CD4-positive, CD25-positive, alpha-beta regulatory T cell (primary cell): ENCODE measurements around the gene GPR39. TPM values are rescaled to one million over a fixed set of nuclear protein-coding genes. Genes with fewer than 3 reads are reported as not detected.

ENCODE experiments used
- ATAC-seq, 2 donors: fragments of 150-1000 bp; cut with Tn5 transposase; one replicate each; pipeline ENCODE4 v1.10.0; 2021; ENCODE audit warnings: low read depth in 2 of 2, moderate number of reproducible peaks in 2 of 2, moderate library complexity in 1 of 2
- DNase-seq, 3 donors: peaks; one replicate each; pipeline versions ENCODE4 v3.0.0 to v3.0.0-alpha.2; 2012 to 2022; ENCODE audit warnings: mixed read lengths in 1 of 3
- H3K27ac ChIP-seq: one replicate; pipeline ENCODE4 v1.7.0; 2013; ENCODE audit warnings: mild to moderate bottlenecking, low read length; ENCODE audit not compliant: insufficient read depth, poor library complexity, severe bottlenecking
- H3K27me3 ChIP-seq: one replicate; pipeline ENCODE4 v1.7.0; 2013; ENCODE audit warnings: low read length; ENCODE audit not compliant: control insufficient read depth, insufficient read depth
- H3K36me3 ChIP-seq: one replicate; pipeline ENCODE4 v1.7.0; 2013; ENCODE audit warnings: mild to moderate bottlenecking, low read length, moderate library complexity; ENCODE audit not compliant: control insufficient read depth, insufficient read depth
- H3K4me1 ChIP-seq: 2 replicates; pipeline ENCODE4 v1.7.0; 2013; ENCODE audit warnings: mild to moderate bottlenecking, low read length; ENCODE audit not compliant: insufficient read depth, control insufficient read depth, poor library complexity, severe bottlenecking
- H3K4me3 ChIP-seq: one replicate; pipeline ENCODE4 v1.7.0; 2013; ENCODE audit warnings: low read depth, mild to moderate bottlenecking, low read length, moderate library complexity
- H3K9me3 ChIP-seq, 2 experiments: 1 replicate in 1 of 2; 2 replicates in 1 of 2; pipeline ENCODE4 v1.7.0; 2013; ENCODE audit warnings: low read length in 2 of 2, mild to moderate bottlenecking in 1 of 2, moderate library complexity in 1 of 2; ENCODE audit not compliant: control insufficient read depth in 2 of 2
- H3K27ac Mint-ChIP-seq, 3 donors: one replicate each; pipeline ENCODE4 v1.8.0; 2020 to 2022; ENCODE audit warnings: mild to moderate bottlenecking in 3 of 3, mixed read lengths in 3 of 3, moderate library complexity in 2 of 3
- H3K27me3 Mint-ChIP-seq: one replicate; pipeline ENCODE4 v1.8.0; 2022; ENCODE audit warnings: mild to moderate bottlenecking, mixed read lengths
- H3K36me3 Mint-ChIP-seq: one replicate; pipeline ENCODE4 v1.8.0; 2020; ENCODE audit warnings: mixed read lengths
- H3K4me1 Mint-ChIP-seq, 4 donors: one replicate each; pipeline ENCODE4 v1.8.0; 2020 to 2022; ENCODE audit warnings: mixed read lengths in 4 of 4, mild to moderate bottlenecking in 1 of 4
- H3K4me3 Mint-ChIP-seq, 4 donors: one replicate each; pipeline ENCODE4 v1.8.0; 2020 to 2022; ENCODE audit warnings: mild to moderate bottlenecking in 4 of 4, mixed read lengths in 4 of 4, moderate library complexity in 3 of 4
- H3K9me3 Mint-ChIP-seq, 7 donors: one replicate each; pipeline ENCODE4 v1.8.0; 2020 to 2022; ENCODE audit warnings: mixed read lengths in 7 of 7, mild to moderate bottlenecking in 3 of 7, moderate library complexity in 2 of 7
- polyA plus RNA-seq, 4 donors: library from polyadenylated mRNA; unstranded; fragments of 300-500 nt; fragmentation: Illumina TruSeq; gene quantifications; one replicate each; pipeline ENCODE4 v1.2.3, GENCODE V29; 2021
- total RNA-seq: library from RNA; stranded (reverse); gene quantifications from one replicate; pipeline ENCODE4 v1.2.3, GENCODE V29; 2022

GPR39 gene
- total and polyA plus RNA-seq, 5 donors from 2014 or later, result not detected

DNA sequence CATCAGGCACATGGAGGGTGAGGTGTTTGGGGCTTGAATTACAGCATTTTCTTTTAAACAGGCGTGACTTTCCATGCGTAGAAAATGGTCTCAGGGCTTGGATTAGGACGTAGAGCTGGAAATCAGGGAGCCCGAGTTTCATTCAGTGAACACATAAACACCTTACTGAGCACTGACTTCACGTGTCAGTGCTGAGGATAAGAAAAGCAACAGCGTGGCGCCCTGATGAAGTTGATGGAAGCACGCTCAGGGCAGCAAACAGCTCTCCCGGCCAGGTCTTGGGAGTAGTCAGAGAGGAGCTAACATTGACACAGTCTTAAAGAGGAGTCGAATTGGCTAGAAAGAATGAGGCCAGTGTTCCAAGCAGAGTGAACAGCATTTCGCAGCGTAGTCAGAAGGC, 142.7 kb downstream of the GPR39 start:
- H3K4me3 Mint-ChIP-seq, result no peak overlapping the region
- H3K36me3 Mint-ChIP-seq, result no peaks in the 10 kb centered on the region
- Histone ChIP-seq H3K9me3 (no peaks in the 10 kb centered on the region), H3K27me3 (no peaks in the 10 kb centered on the region), H3K4me3 (no peak overlapping the region), H3K36me3 (no peaks in the 10 kb centered on the region), H3K27ac (no peak overlapping the region), H3K4me1 (no peaks in the 10 kb centered on the region)
- H3K27ac Mint-ChIP-seq, result no peak overlapping the region
- H3K4me1 Mint-ChIP-seq, result no peaks in the 10 kb centered on the region
- ATAC-seq (no peak), DNase-seq (no peak)
- H3K9me3 Mint-ChIP-seq, result peaks cover 0 to 4% (median 1%) of the 10 kb centered on the region in 7 donors
- H3K27me3 Mint-ChIP-seq, result peaks cover 4% of the 10 kb centered on the region

GRCh38 chr2:132559921-132560320, 143.3 kb downstream of the GPR39 start:
- peaks cover 4% of the 10 kb centered on the region for H3K27me3 Mint-ChIP-seq
- H3K27ac Mint-ChIP-seq, result no peak overlapping the region
- ATAC-seq (no peak), DNase-seq (no peak)
- H3K4me3 Mint-ChIP-seq, result no peak overlapping the region
- Histone ChIP-seq H3K27me3 (no peaks in the 10 kb centered on the region), H3K4me3 (no peak overlapping the region), H3K4me1 (no peaks in the 10 kb centered on the region), H3K27ac (no peak overlapping the region), H3K36me3 (no peaks in the 10 kb centered on the region), H3K9me3 (no peaks in the 10 kb centered on the region)
- no peaks in the 10 kb centered on the region for H3K4me1 Mint-ChIP-seq
- H3K36me3 Mint-ChIP-seq, result no peaks in the 10 kb centered on the region
- peaks cover 0 to 5% (median 1%) of the 10 kb centered on the region in 7 donors for H3K9me3 Mint-ChIP-seq

GRCh38 chr2:132560562-132560961, 144.0 kb downstream of the GPR39 start:
- Mint-ChIP-seq H3K36me3 (no peaks in the 10 kb centered on the region), H3K27ac (no peak overlapping the region), H3K4me3 (no peak overlapping the region), H3K27me3 (peaks cover 4% of the 10 kb centered on the region), H3K4me1 (no peaks in the 10 kb centered on the region), H3K9me3 (peaks cover 0 to 6% (median 1%) of the 10 kb centered on the region in 7 donors)
- Histone ChIP-seq H3K4me1 (no peaks in the 10 kb centered on the region), H3K27me3 (no peaks in the 10 kb centered on the region), H3K36me3 (no peaks in the 10 kb centered on the region), H3K9me3 (no peaks in the 10 kb centered on the region), H3K4me3 (no peak overlapping the region), H3K27ac (no peak overlapping the region)
- DNase-seq (no peak), ATAC-seq (no peak)

GRCh38 chr2:132562245-132562644, 145.6 kb downstream of the GPR39 start:
- Mint-ChIP-seq H3K4me3 (no peak overlapping the region), H3K36me3 (no peaks in the 10 kb centered on the region), H3K9me3 (peaks cover 0 to 6% (median 3%) of the 10 kb centered on the region in 7 donors), H3K27ac (no peak overlapping the region), H3K4me1 (no peaks in the 10 kb centered on the region), H3K27me3 (peaks cover 3% of the 10 kb centered on the region)
- H3K36me3 ChIP-seq, result no peaks in the 10 kb centered on the region
- H3K27ac ChIP-seq, result no peak overlapping the region
- H3K9me3 ChIP-seq, result no peaks in the 10 kb centered on the region
- H3K27me3 ChIP-seq, result no peaks in the 10 kb centered on the region
- no peak overlapping the region for H3K4me3 ChIP-seq
- no peaks in the 10 kb centered on the region for H3K4me1 ChIP-seq
- DNase-seq, result no peak
- ATAC-seq, result no peak

- Histone ChIP-seq H3K4me3 (no peak overlapping the region), H3K27me3 (no peaks in the 10 kb centered on the region), H3K27ac (no peak overlapping the region), H3K9me3 (no peaks in the 10 kb centered on the region), H3K36me3 (no peaks in the 10 kb centered on the region), H3K4me1 (no peaks in the 10 kb centered on the region)
- H3K4me3 Mint-ChIP-seq, result peak overlapping the region in 1 of 4 donors; percentile 56
- H3K36me3 Mint-ChIP-seq, result no peaks in the 10 kb centered on the region
- H3K27ac Mint-ChIP-seq, result no peak overlapping the region
- H3K27me3 Mint-ChIP-seq, result no peaks in the 10 kb centered on the region
- no peak for DNase-seq
- no peaks in the 10 kb centered on the region for H3K4me1 Mint-ChIP-seq
- ATAC-seq, result no peak
- H3K9me3 Mint-ChIP-seq, result peaks cover 0 to 9% (median 3%) of the 10 kb centered on the region in 7 donors
These were observed 147.5 kb downstream of the GPR39 start for GRCh38 chr2:132564065-132564464.

GRCh38 chr2:132566379-132566778, 149.8 kb downstream of the GPR39 start:
- H3K36me3 ChIP-seq, result no peaks in the 10 kb centered on the region
- no peaks in the 10 kb centered on the region for H3K27me3 Mint-ChIP-seq
- peaks cover 0 to 12% (median 3%) of the 10 kb centered on the region in 7 donors for H3K9me3 Mint-ChIP-seq
- H3K4me1 Mint-ChIP-seq, result no peaks in the 10 kb centered on the region
- H3K4me3 Mint-ChIP-seq, result peak overlapping the region in 1 of 4 donors; percentile 28
- H3K9me3 ChIP-seq, result no peaks in the 10 kb centered on the region
- H3K4me3 ChIP-seq, result no peak overlapping the region
- no peaks in the 10 kb centered on the region for H3K27me3 ChIP-seq
- H3K27ac ChIP-seq, result no peak overlapping the region
- no peak overlapping the region for H3K27ac Mint-ChIP-seq
- ATAC-seq (no peak), DNase-seq (no peak)
- no peaks in the 10 kb centered on the region for H3K36me3 Mint-ChIP-seq
- no peaks in the 10 kb centered on the region for H3K4me1 ChIP-seq

- no peaks in the 10 kb centered on the region for H3K4me1 Mint-ChIP-seq
- no peaks in the 10 kb centered on the region for H3K36me3 Mint-ChIP-seq
- no peak overlapping the region for H3K27ac Mint-ChIP-seq
- no peaks in the 10 kb centered on the region for H3K9me3 ChIP-seq
- no peaks in the 10 kb centered on the region for H3K36me3 ChIP-seq
- H3K4me3 Mint-ChIP-seq, result no peak overlapping the region
- no peaks in the 10 kb centered on the region for H3K27me3 ChIP-seq
- H3K27ac ChIP-seq, result no peak overlapping the region
- H3K4me3 ChIP-seq, result no peak overlapping the region
- ATAC-seq (no peak), DNase-seq (no peak)
- H3K27me3 Mint-ChIP-seq, result no peaks in the 10 kb centered on the region
- H3K4me1 ChIP-seq, result no peaks in the 10 kb centered on the region
- H3K9me3 Mint-ChIP-seq, result peaks cover 0 to 13% (median 3%) of the 10 kb centered on the region in 7 donors
These were observed 151.1 kb downstream of the GPR39 start for GRCh38 chr2:132567682-132568081.

- H3K27me3 Mint-ChIP-seq, result no peaks in the 10 kb centered on the region
- Histone ChIP-seq H3K36me3 (no peaks in the 10 kb centered on the region), H3K9me3 (no peaks in the 10 kb centered on the region), H3K27me3 (no peaks in the 10 kb centered on the region), H3K4me3 (no peak overlapping the region), H3K27ac (no peak overlapping the region), H3K4me1 (no peaks in the 10 kb centered on the region)
- H3K27ac Mint-ChIP-seq, result no peak overlapping the region
- ATAC-seq (no peak), DNase-seq (no peak)
- H3K4me1 Mint-ChIP-seq, result no peaks in the 10 kb centered on the region
- no peaks in the 10 kb centered on the region for H3K36me3 Mint-ChIP-seq
- no peak overlapping the region for H3K4me3 Mint-ChIP-seq
- peaks cover 0 to 14% (median 3%) of the 10 kb centered on the region in 7 donors for H3K9me3 Mint-ChIP-seq
These were observed 152.1 kb downstream of the GPR39 start for GRCh38 chr2:132568656-132569055.
